ENCODE results near the gene TSPAN4.

DNA sequence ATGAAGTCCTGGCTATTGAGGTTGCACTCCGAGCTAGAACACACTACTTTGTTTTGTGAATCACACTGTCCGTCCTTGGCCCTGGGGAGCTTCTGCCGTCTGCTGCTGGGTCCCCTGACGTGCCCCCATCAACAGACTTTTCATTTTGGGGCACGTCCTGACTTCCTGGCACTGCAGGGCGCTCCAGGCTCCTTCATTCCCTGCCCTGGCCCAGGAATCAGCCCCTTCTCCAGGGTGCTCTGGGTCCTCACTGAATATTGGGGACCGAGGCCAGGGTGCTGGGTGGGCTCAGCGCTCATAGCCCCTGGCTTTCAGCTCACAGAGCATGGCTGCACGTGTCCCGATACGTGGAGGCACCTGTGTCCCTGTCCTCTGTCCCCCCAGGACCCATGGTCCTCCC is 22.2 kb downstream of the TSPAN4 start:
- TF ChIP-seq, protein P1, sequence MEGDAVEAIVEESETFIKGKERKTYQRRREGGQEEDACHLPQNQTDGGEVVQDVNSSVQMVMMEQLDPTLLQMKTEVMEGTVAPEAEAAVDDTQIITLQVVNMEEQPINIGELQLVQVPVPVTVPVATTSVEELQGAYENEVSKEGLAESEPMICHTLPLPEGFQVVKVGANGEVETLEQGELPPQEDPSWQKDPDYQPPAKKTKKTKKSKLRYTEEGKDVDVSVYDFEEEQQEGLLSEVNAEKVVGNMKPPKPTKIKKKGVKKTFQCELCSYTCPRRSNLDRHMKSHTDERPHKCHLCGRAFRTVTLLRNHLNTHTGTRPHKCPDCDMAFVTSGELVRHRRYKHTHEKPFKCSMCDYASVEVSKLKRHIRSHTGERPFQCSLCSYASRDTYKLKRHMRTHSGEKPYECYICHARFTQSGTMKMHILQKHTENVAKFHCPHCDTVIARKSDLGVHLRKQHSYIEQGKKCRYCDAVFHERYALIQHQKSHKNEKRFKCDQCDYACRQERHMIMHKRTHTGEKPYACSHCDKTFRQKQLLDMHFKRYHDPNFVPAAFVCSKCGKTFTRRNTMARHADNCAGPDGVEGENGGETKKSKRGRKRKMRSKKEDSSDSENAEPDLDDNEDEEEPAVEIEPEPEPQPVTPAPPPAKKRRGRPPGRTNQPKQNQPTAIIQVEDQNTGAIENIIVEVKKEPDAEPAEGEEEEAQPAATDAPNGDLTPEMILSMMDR (IDR thresholded peaks at IDR 0.05; ENCODE audit: insufficient read depth, low read length) = no peak
- no peak for TF ChIP-seq POLR2AphosphoS5 (IDR thresholded peaks at IDR 0.05; ENCODE audit: low read depth)
